ENCODE results near the gene CBLC. TPM values are rescaled to one million over a fixed set of nuclear protein-coding genes. Genes with fewer than 3 reads are reported as not detected.
"Not testable (repeated sequence)": the region's sequence is repeated elsewhere in the genome, so short reads cannot be mapped to it uniquely, and the experiment has no call there.

The CBLC gene
- total RNA-seq, 1 donor from 2014 or later: not detected

GRCh38 chr19:44765033-44765948 lies 12.4 kb upstream of the CBLC start:
- DNase-seq: no peak

- DNase-seq: no peak
Measured at GRCh38 chr19:44765949-44766335, 11.7 kb upstream of the CBLC start.

GRCh38 chr19:44767295-44768180 lies 10.2 kb upstream of the CBLC start:
- no peak for DNase-seq

GRCh38 chr19:44770550-44771257 lies 7.0 kb upstream of the CBLC start:
- peak; percentile 34 for DNase-seq

- DNase-seq: not testable (repeated sequence)
Measured at GRCh38 chr19:44772144-44772543, 5.5 kb upstream of the CBLC start.

- DNase-seq: no peak
Measured at GRCh38 chr19:44772959-44773358, 4.7 kb upstream of the CBLC start.

GRCh38 chr19:44775676-44776240 lies 1.9 kb upstream of the CBLC start:
- no peak for DNase-seq

- DNase-seq: no peak
Measured at GRCh38 chr19:44776402-44777096, 1.1 kb upstream of the CBLC start.

GRCh38 chr19:44779150-44779549 lies 1.5 kb downstream of the CBLC start:
- no peak for DNase-seq

- DNase-seq: not testable (repeated sequence)
Measured at GRCh38 chr19:44781694-44782093, 4.0 kb downstream of the CBLC start.

- no peak for DNase-seq
Measured at GRCh38 chr19:44782729-44783128, 5.0 kb downstream of the CBLC start.

- no peak for DNase-seq
Measured at GRCh38 chr19:44783545-44783944, 5.9 kb downstream of the CBLC start.

- no peak for DNase-seq
Measured at GRCh38 chr19:44785271-44785670, 7.6 kb downstream of the CBLC start.

GRCh38 chr19:44785993-44786392 lies 8.3 kb downstream of the CBLC start:
- no peak for DNase-seq

- DNase-seq: no peak
Measured at GRCh38 chr19:44788971-44789370, 11.3 kb downstream of the CBLC start.

GRCh38 chr19:44789943-44790483 lies 12.3 kb downstream of the CBLC start:
- no peak for DNase-seq

GRCh38 chr19:44792281-44792680 lies 14.6 kb downstream of the CBLC start:
- DNase-seq: no peak

GRCh38 chr19:44794610-44795009 lies 16.9 kb downstream of the CBLC start:
- DNase-seq: no peak

GRCh38 chr19:44795398-44795987 lies 17.8 kb downstream of the CBLC start:
- DNase-seq: no peak

- no peak for DNase-seq
Measured at GRCh38 chr19:44796701-44797115, 19.0 kb downstream of the CBLC start.

All from occipital lobe (tissue), 2 donors.